ENCODE data around the gene LATS1. TPM values are rescaled to one million over a fixed set of nuclear protein-coding genes. Genes with fewer than 3 reads are reported as not detected.

LATS1 gene
- total RNA-seq, 1 experiment from 2014 or later, result 20.7 TPM

DNA sequence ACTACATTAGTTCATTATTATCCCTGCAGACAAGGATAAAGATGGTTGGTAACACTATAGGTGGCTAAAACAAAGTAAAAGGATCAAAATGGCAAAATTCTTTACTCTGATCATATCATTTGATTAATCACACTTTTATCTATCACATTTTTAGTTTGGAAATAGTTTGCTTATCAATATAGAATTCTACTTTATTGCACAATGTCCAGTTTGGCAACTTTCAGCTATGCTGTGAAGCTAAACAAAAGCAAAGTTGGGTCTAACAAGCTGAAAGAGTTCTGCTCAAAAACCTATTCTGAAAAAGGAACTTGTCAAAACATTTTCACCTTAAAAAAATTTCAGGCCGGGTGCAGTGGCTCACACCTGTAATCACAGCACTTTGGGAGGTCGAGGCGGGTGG is 7.9 kb upstream of the LATS1 start:
- BruUV-seq (replicated peaks), result no TSS peak
- intact Hi-C loops (cut with micrococcal nuclease; ENCODE audit: unreplicated experiment), result no loop called here
- CTCF ChIA-PET, result no interaction called here
- no peak overlapping the region for H3K4me3 Mint-ChIP-seq (ENCODE audit: low read depth, unreplicated experiment)
- H3K36me3 Mint-ChIP-seq (ENCODE audit: insufficient read depth, unreplicated experiment), result peaks cover 19% of the 10 kb centered on the region
- TF ChIP-seq, protein P1, sequence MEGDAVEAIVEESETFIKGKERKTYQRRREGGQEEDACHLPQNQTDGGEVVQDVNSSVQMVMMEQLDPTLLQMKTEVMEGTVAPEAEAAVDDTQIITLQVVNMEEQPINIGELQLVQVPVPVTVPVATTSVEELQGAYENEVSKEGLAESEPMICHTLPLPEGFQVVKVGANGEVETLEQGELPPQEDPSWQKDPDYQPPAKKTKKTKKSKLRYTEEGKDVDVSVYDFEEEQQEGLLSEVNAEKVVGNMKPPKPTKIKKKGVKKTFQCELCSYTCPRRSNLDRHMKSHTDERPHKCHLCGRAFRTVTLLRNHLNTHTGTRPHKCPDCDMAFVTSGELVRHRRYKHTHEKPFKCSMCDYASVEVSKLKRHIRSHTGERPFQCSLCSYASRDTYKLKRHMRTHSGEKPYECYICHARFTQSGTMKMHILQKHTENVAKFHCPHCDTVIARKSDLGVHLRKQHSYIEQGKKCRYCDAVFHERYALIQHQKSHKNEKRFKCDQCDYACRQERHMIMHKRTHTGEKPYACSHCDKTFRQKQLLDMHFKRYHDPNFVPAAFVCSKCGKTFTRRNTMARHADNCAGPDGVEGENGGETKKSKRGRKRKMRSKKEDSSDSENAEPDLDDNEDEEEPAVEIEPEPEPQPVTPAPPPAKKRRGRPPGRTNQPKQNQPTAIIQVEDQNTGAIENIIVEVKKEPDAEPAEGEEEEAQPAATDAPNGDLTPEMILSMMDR (IDR thresholded peaks at IDR 0.05; ENCODE audit: unreplicated experiment), result no peak
- no peaks in the 10 kb centered on the region for H3K27me3 Mint-ChIP-seq (ENCODE audit: unreplicated experiment)
- no peak for DNase-seq
- H3K27ac Mint-ChIP-seq (ENCODE audit: unreplicated experiment), result no peak overlapping the region
- H3K4me1 Mint-ChIP-seq (ENCODE audit: low read depth, unreplicated experiment), result no peaks in the 10 kb centered on the region
- H3K9me3 Mint-ChIP-seq (ENCODE audit: low read depth, unreplicated experiment), result no peaks in the 10 kb centered on the region

DNA sequence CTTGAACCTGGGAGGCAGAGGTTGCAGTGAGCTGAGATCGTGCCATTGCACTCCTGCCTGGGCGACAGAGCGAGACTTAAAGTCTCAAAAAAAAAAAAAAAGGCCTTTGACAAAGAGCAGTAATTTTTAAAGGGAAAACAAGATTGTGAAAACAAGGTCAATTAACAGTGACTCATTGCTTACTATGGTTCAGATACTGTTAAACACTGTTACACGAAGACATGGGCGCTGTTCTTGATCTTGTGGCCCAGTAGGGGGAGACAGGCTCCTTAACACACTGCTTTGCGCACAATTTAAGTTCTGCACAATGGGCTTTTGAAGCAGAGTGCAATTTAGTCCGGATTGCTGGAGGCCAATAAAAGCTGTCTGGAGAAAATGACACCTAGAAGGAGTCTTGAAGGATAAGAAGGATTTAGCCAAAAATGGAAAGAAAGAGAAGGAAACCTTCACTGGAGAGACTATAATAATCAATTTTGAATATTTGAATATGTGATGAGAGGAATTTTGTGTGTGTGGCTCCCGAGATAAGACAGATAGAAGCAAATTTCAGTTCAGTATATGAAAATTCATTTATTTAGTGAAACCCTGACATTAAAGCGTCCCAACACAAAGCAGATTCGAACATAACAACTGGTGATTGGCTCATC is 6.0 kb upstream of the LATS1 start:
- CTCF ChIA-PET, result interaction anchor here (0.7 kb wide), 2 partner anchors 108 to 707 kb away, joined by 3 to 5 read pairs; no protein-coding TSS in a partner anchor
- intact Hi-C loops (cut with micrococcal nuclease; ENCODE audit: unreplicated experiment), result loop anchor here (5.0 kb wide), 1 partner anchor 203 kb away; no protein-coding TSS in a partner anchor
- H3K27me3 Mint-ChIP-seq (ENCODE audit: unreplicated experiment), result no peaks in the 10 kb centered on the region
- no TSS peak for BruUV-seq (replicated peaks)
- H3K27ac Mint-ChIP-seq (ENCODE audit: unreplicated experiment), result no peak overlapping the region
- peaks cover 9% of the 10 kb centered on the region for H3K36me3 Mint-ChIP-seq (ENCODE audit: insufficient read depth, unreplicated experiment)
- DNase-seq, result peak; percentile 32
- no peak overlapping the region for H3K4me3 Mint-ChIP-seq (ENCODE audit: low read depth, unreplicated experiment)
- H3K9me3 Mint-ChIP-seq (ENCODE audit: low read depth, unreplicated experiment), result no peaks in the 10 kb centered on the region
- TF ChIP-seq, protein P1 (IDR thresholded peaks at IDR 0.05; ENCODE audit: unreplicated experiment), result peak; percentile 62
- no peaks in the 10 kb centered on the region for H3K4me1 Mint-ChIP-seq (ENCODE audit: low read depth, unreplicated experiment)

DNA sequence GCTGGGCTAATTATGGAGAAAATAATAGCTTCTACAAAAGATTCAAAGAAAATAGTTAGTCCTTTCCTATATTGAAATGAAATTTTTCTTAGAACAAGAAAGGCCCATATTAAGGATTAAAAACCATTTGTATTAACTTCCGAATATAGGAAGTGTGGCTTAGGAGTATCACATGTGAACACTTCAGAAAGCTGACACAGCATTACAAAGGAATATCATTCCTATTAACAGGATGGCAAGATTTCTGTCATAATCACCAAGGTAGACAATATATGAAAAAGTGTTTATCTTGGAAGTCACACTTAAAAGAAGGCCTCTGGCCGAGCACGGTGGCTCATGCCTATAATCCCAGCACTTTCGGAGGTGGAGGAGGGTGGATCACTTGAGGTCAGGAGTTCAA is 5.4 kb upstream of the LATS1 start:
- no peaks in the 10 kb centered on the region for H3K27me3 Mint-ChIP-seq (ENCODE audit: unreplicated experiment)
- no peak overlapping the region for H3K27ac Mint-ChIP-seq (ENCODE audit: unreplicated experiment)
- no peaks in the 10 kb centered on the region for H3K4me1 Mint-ChIP-seq (ENCODE audit: low read depth, unreplicated experiment)
- intact Hi-C loops (cut with micrococcal nuclease; ENCODE audit: unreplicated experiment), result loop anchor here (5.0 kb wide), 1 partner anchor 204 kb away; no protein-coding TSS in a partner anchor
- DNase-seq, result no peak
- H3K36me3 Mint-ChIP-seq (ENCODE audit: insufficient read depth, unreplicated experiment), result peaks cover 13% of the 10 kb centered on the region
- H3K4me3 Mint-ChIP-seq (ENCODE audit: low read depth, unreplicated experiment), result no peak overlapping the region
- no TSS peak for BruUV-seq (replicated peaks)
- TF ChIP-seq, protein P1 (IDR thresholded peaks at IDR 0.05; ENCODE audit: unreplicated experiment), result no peak
- CTCF ChIA-PET, result interaction anchor here (0.7 kb wide), 1 partner anchor 108 kb away, joined by 5 read pairs; no protein-coding TSS in a partner anchor
- H3K9me3 Mint-ChIP-seq (ENCODE audit: low read depth, unreplicated experiment), result no peaks in the 10 kb centered on the region

DNA sequence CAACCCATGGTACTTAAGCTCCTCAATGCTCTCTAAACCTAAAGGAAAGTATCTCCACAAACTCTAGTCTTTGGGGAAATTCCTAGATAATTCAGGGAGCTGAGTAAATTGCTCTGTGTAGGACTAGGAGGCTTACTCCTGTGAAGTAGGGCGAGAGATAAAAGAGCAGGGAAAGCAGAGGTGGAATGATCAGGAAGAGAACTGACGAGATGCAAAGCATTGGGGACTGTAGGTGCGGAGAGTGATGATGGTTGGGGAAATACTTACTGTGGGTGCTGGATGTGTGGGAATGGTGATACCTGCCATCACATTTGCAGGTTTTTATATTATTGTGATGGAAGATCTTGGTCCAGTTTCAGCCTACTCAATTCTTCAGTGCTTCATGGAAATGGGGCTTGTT is 1.6 kb upstream of the LATS1 start:
- intact Hi-C loops (cut with micrococcal nuclease; ENCODE audit: unreplicated experiment), result no loop called here
- Mint-ChIP-seq H3K36me3 (ENCODE audit: insufficient read depth, unreplicated experiment) (peaks cover 22% of the 10 kb centered on the region), H3K4me1 (ENCODE audit: low read depth, unreplicated experiment) (no peaks in the 10 kb centered on the region), H3K9me3 (ENCODE audit: low read depth, unreplicated experiment) (no peaks in the 10 kb centered on the region), H3K27ac (ENCODE audit: unreplicated experiment) (peak overlapping the region; percentile 28), H3K4me3 (ENCODE audit: low read depth, unreplicated experiment) (no peak overlapping the region), H3K27me3 (ENCODE audit: unreplicated experiment) (no peaks in the 10 kb centered on the region)
- no peak for DNase-seq
- no TSS peak for BruUV-seq (replicated peaks)
- CTCF ChIA-PET, result no interaction called here
- TF ChIP-seq, protein P1 (IDR thresholded peaks at IDR 0.05; ENCODE audit: unreplicated experiment), result no peak
